ENCODE data around the gene SPEM1. TPM values are rescaled to one million over a fixed set of nuclear protein-coding genes. Genes with fewer than 3 reads are reported as not detected.

SPEM1 gene
- total RNA-seq, 4 donors from 2014 or later: not detected

- peaks cover 16 to 65% (median 50%) of the 10 kb centered on the region in 4 donors for H3K36me3 ChIP-seq
Measured at GRCh38 chr17:7391307-7391706, 28.8 kb upstream of the SPEM1 start.

GRCh38 chr17:7392696-7393612 lies 27.2 kb upstream of the SPEM1 start:
- peak overlapping the region; percentile 75 to 90 (median 82) for H3K4me3 ChIP-seq
- WGBS: 77% methylated on average over 34 of the region's 42 CpGs
- no peaks in the 10 kb centered on the region for H3K27me3 ChIP-seq
- peaks cover 16 to 50% (median 40%) of the 10 kb centered on the region in 4 donors for H3K36me3 ChIP-seq
- no peaks in the 10 kb centered on the region for H3K9me3 ChIP-seq
- DNase-seq (ENCODE audit: extremely low spot score): no peak
- H3K27ac ChIP-seq (replicated peaks in 1 of 4): peak overlapping the region; percentile 89 to 98 (median 94)
- peaks cover 14 to 36% (median 26%) of the 10 kb centered on the region in 4 donors for H3K4me1 ChIP-seq
- intact Hi-C loops (cut with DNase I): no loop called here
- TF ChIP-seq POLR2AphosphoS5 (IDR thresholded peaks at IDR 0.05) (no peak), CTCF (IDR thresholded peaks at IDR 0.05) (no peak), POLR2A (IDR thresholded peaks at IDR 0.05; ENCODE audit: low read depth) (no peak), EP300 (IDR thresholded peaks at IDR 0.05) (no peak)

More at GRCh38 chr17:7391307-7391706, 28.8 kb upstream of the SPEM1 start:
- Histone ChIP-seq H3K4me1 (peaks cover 14 to 36% (median 26%) of the 10 kb centered on the region in 4 donors), H3K9me3 (no peaks in the 10 kb centered on the region), H3K4me3 (no peak overlapping the region), H3K27me3 (no peaks in the 10 kb centered on the region), H3K27ac (replicated peaks in 1 of 4) (no peak overlapping the region)
- no peak for TF ChIP-seq POLR2AphosphoS5 (IDR thresholded peaks at IDR 0.05)
- TF ChIP-seq CTCF (IDR thresholded peaks at IDR 0.05): no peak
- TF ChIP-seq POLR2A (IDR thresholded peaks at IDR 0.05; ENCODE audit: low read depth): no peak
- no peak for TF ChIP-seq EP300 (IDR thresholded peaks at IDR 0.05)
- intact Hi-C loops (cut with DNase I): no loop called here
- DNase-seq (ENCODE audit: extremely low spot score): no peak
- 60% methylated on average over 1 of the region's 2 CpGs for WGBS

DNA sequence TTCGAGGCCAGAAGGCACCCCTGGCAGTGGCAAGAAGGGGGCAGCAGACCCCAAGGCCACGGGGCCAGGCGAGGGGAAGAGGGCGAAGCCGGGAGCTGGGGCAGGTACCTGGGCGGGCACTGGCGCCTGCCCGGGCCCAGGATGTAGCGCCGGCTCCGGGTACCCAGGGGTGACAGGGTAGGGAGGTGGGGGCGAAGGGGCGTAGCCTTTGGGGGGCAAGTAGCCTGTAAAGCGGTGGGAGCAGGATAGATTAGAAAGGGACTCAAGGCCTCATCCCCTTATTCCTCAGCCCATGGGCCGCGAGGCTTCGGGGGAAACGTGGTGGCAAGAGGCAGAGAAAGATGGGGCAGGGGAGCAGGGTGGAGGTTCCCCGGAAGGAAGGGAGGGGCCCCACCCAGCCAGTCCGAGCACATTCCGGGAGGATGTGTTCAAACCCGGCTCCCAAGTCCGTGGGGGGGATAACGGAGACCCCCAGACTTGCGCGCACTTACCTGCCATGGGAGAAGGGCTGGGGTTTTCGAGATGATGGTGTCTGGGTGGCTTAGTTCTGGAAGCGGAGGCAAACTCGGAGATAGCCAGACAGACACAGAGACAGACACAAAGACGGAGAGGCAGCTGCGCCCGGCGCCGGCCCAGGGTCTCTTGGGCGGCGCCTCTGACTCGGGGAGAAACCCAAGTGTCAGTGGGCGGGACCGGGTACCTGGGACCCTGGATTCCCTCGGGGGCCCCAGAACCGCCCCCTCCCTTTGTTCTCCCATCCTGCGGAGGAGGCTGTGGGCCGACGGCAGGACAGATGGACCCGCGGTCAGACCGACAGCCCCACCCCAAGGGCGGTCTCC lies 26.3 kb upstream of the SPEM1 start:
- H3K9me3 ChIP-seq: no peaks in the 10 kb centered on the region
- H3K36me3 ChIP-seq: peaks cover 12 to 41% (median 31%) of the 10 kb centered on the region in 4 donors
- intact Hi-C loops (cut with DNase I): no loop called here
- peak overlapping the region; percentile 89 to 98 (median 94) for H3K27ac ChIP-seq (replicated peaks in 1 of 4)
- no peak for DNase-seq (ENCODE audit: extremely low spot score)
- H3K4me3 ChIP-seq: peak overlapping the region; percentile 75 to 90 (median 82)
- no peaks in the 10 kb centered on the region for H3K27me3 ChIP-seq
- H3K4me1 ChIP-seq: peaks cover 14 to 36% (median 26%) of the 10 kb centered on the region in 4 donors
- 9% methylated on average over 28 of the region's 48 CpGs for WGBS
- TF ChIP-seq EP300 (IDR thresholded peaks at IDR 0.05) (no peak), POLR2AphosphoS5 (IDR thresholded peaks at IDR 0.05) (no peak), CTCF (IDR thresholded peaks at IDR 0.05) (no peak), POLR2A (IDR thresholded peaks at IDR 0.05; ENCODE audit: low read depth) (no peak)

DNA sequence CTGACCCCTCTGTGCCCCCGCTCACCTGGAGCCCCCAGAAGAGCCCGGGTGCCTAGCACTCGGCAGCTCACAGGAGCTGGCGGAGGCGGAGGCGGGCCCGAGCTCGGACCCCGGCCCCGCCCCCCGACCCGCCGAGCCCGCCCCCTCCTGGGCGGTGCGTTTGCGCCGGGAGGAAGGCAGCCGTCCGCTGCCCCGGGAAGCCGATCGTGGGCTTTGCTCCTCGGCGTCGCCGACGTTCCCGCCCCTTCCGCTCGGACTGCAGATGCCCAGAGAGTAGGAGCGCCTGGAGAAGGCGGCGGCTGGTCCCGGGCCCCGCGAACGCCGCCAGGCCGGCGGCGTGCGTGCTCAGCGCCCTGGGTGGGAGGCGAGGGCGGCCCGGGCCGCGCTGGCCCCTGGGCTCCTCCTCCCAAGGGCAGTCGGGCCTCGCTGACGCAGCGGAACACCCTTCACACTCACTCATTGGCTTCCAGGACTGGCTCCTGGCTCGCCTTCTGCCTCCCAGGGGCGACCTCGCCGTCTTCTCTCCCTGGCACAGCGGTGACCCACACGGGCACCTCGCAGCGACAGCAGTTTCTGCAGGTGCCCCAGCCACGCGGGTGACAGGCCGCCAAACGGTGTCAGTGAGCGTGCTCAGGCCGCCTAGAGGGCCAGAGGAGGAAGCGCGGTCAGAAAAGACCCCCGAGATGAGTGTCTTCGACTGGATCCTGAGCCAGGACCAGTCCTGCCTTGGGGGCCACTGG lies 25.5 kb upstream of the SPEM1 start, which contains the start of gene PLSCR3:
TSS of gene PLSCR3 (minus strand) at position 74 of the 740 bp plus-strand sequence. CDS start 415 bp downstream, outside the sequence.
- intact Hi-C loops (cut with DNase I): no loop called here
- Histone ChIP-seq H3K27me3 (no peaks in the 10 kb centered on the region), H3K36me3 (peaks cover 6 to 33% (median 23%) of the 10 kb centered on the region in 4 donors), H3K27ac (replicated peaks in 1 of 4) (peak within 1 kb of the TSS; percentile 89 to 98 (median 94)), H3K4me1 (peaks cover 14 to 36% (median 26%) of the 10 kb centered on the region in 4 donors), H3K4me3 (peak within 1 kb of the TSS; percentile 75 to 90 (median 82)), H3K9me3 (no peaks in the 10 kb centered on the region)
- DNase-seq (ENCODE audit: extremely low spot score): peak; percentile 96
- TF ChIP-seq POLR2A (IDR thresholded peaks at IDR 0.05; ENCODE audit: low read depth) (peak; percentile 75), POLR2AphosphoS5 (IDR thresholded peaks at IDR 0.05) (peak; percentile 86 to 93), CTCF (IDR thresholded peaks at IDR 0.05) (peak; percentile 14 to 51 (median 14)), EP300 (IDR thresholded peaks at IDR 0.05) (no peak)
- 2% methylated on average over 14 of the region's 71 CpGs for WGBS
